EL (cell line): ENCODE measurements around the gene FSTL1.
"Not testable (repeated sequence)": the region's sequence is repeated elsewhere in the genome, so short reads cannot be mapped to it uniquely, and the experiment has no call there.

Experiments used
- DNase-seq: peaks from one replicate; pipeline ENCODE4 v3.0.0-alpha.2; 2016

Gene FSTL1

DNA sequence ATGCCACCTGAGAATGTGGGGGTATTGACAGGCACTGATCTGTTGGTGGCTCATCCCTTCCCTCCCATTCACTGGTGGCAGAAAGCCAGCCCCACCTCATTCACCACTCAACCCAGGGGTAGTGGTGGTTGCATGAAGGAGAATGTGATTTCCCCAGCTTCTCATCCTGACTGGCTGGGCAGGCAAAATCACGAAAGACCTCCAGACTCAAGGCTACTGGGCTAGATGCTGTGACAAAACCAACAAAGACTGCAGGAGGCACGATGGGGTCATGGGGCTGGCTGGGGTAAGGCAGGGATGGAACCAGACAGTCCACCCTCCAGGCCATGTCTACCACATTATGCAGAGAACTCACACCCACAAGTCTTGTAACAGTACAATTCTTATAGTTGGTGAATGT lies 33.9 kb downstream of the FSTL1 start:
- no peak for DNase-seq

DNA sequence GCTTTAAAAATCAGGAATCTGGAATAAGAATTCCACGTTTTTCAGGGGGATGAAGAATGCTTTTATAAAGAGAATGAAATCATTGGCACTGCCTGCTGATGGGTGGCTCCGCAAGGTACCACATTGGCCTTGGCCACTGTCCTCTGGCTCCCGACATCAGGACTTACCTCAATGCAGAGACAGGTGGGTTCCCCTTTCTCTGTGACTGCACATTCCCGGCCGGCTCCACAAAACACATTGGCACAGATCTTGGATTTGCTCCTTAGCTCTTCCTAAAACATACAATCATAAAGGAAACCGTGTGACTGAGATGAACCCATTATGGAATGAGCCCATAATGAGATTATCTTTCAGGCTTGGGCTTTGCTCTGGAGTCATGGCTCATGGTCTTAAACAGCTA lies 35.0 kb downstream of the FSTL1 start:
- no peak for DNase-seq

DNA sequence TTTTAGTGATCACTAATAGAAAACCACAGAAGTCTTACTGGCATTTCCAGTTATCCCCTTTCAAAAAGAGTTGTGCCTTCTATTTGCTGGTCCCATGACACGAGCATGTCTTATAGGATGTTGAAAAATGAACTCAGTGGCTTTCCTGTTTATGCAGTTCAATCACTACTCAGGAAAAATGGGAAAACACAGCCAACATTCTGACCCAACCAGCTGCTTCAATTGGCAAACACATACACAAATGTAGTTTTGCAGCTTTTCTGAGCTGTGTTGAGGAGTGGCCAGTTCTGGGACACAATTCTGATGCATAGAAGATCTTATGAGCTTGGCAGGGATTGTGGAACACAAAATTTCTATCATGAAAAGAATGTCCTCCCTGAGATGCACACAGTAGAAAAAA lies 40.3 kb downstream of the FSTL1 start:
- no peak for DNase-seq

DNA sequence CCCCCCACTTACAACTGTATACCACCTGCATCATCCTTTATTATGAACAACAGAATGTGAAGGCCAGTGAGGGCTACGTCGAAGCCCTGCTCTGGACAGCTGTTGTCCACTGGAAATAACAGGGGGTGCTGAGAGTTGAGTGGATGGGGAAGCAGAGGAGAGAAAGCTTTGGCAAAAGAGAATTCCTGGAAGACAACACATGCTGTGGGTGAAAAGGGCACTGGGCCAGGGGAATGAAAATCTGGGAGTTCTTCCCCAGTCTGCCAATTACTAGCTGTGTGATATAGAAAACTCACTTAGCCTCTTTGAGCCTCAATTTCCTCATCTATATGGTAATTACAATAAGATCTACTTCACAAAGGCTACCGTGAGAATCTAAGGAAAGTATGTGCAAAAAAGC lies 40.7 kb downstream of the FSTL1 start:
- DNase-seq: no peak

DNA sequence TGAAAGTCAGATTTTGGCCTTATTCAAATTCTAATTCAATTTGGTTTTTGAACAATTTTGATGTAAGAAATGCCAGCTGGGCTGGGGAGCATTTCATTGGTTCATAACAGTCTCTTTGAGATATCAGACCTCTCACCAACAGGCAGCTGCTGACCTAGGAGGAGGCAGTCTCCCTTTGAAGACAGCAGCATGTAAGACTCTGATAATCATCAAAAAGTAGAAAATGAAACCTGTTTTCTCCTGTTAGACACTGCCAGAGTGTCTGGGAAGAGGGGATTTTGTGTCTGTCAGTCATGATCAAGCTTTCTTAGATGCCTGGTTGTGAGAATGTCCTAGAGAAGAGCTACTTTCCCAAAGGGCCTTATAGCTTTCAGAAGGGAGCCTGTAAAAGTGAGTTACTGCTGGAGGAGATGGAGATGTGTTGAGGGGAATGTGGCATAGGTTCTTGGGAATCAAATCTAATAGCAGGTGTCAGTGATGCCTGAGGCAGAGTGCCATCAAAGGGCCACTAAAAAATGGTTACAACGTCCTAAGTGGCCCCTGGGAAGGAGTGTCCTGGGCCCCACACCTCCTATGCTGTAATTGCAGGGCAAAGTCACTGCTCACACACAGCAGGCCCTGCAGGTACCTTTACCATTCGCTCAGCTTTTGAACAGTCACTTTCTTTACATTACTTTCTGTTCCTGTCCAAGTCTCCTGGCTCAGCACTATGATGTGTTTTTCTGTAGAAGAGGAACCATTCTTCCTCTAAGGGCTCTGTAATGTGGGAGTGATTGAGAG lies 43.1 kb downstream of the FSTL1 start:
- no peak for DNase-seq

DNA sequence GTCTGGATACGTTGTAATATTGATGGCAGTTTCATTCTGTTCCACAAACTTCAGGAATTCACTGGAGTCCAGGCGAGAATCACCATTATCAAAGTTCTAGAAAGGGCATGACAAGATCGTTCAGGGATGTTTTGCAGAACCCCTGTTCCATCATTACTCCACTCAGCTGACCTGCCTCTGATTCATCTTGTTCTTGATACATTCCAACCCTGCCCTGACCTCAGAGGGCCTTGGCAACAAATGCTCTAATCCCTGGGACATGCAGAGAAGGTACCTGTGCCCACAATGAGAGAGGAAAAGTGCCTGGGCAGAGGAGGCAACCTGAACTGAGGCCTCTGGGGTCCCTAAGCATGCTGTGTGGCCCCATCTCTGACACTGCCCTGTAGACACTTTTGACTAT lies 45.9 kb downstream of the FSTL1 start:
- peak; percentile 38 for DNase-seq

DNA sequence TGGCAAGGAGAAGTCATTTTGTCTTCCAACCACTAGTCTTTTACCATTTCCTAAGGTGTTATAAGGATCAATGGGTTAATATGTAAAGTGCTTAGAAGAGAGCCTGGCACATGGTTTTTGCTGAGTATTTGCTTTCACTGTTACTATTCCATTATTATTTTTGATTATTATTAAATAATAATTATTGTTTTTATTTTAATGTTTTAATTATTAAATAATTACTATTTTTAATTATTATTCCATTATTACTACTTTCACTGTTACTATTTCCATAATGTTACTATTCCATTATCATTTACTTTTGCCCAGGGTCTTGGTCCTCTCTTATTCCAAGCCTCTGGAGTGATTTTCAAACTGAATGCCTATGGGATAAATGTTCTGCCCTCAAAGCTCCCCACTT lies 48.5 kb downstream of the FSTL1 start:
- DNase-seq: no peak

DNA sequence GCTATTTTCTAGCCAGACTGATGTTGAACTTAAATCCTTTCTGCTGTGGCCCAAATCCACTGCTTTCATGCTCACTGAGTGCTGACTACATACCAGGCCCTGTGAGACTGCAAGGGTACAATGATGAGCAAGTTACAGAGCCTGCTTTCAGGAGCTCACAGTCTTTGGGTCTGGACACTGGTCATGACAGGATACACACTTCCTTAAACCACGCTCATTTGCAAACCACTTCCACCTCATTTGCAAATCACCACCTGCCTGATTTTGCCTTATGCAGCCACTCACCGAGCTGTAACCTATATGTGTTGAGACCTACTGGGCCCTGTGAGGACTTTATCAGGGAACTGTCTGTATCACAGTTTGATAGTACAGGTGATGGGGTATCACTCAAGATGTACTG lies 51.4 kb downstream of the FSTL1 start:
- no peak for DNase-seq

DNA sequence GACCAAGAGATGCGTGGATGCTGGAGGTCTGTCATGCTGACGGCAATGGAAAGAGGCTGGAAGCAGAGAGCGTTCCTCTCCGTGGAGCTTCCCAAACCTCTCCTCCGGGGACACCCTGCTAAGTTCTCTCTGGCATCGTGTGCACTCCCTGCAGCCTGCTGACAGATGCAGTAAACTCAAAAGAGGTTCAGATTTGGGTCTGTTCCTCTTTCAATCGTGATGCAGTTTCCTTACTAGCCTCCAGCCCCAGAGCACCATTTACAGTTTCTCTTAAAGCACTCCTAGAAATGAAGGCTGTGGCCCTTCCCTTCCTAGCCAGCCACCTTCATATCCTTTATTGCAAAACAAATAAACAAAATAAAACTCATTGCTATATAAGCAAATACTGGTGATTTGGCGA lies 54.3 kb downstream of the FSTL1 start:
- DNase-seq: no peak

DNA sequence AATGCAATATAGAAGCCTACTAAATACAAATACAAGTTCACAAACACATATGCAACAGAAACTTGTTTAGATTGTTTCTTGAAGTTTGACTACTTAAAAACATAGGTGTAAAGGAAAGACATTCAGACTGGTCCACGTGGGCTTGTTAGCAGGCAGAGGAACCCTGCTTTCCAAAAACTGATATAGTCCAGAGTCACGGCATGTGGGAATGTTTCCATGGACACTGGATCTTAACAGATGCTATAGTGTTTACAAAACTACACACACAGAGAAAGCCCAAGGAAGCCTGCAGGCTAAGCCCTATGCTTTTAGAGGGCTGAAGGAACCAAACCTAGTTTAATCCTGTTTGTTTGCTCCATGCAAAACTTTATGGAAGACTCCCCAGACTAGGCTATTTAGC lies 56.4 kb downstream of the FSTL1 start:
- DNase-seq: no peak

DNA sequence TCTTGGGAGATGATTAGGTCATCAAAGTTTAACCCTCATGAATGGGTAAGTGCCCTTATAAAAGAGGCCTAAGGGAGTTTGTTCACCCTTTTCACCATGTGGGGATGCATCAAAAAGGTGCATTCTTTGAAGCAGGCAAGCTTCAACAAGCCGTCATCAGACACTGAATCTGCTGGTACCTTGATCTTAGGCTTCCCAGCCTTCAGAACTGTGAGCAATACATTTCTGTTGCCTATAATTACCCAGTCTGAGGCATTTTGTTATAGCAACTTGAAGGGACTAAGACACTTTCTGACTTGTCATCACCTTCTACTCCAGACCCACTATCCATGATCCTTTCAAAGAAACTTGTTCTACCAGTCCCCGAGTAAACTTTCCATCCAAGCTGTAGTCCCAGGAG lies 57.0 kb downstream of the FSTL1 start:
- DNase-seq: no peak

DNA sequence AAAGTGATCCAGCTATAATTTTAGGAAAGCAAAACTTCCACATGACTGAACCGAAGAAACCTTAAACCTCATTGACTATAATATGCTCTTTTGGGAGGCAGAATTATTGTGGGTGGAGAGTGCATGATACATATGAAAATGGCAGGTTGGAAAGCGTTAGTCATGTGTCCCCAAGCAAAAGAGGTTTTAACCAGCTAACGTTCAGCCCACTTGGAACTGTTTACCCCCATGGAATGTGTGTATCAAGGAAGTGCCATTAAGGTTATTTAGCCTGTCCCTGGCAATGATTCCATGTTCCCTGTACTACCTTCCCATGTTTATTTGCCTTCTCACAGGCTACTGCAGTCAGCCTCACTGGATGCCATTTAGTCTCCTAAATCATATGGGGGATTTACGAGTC lies 57.5 kb downstream of the FSTL1 start:
- DNase-seq: peak; percentile 42

DNA sequence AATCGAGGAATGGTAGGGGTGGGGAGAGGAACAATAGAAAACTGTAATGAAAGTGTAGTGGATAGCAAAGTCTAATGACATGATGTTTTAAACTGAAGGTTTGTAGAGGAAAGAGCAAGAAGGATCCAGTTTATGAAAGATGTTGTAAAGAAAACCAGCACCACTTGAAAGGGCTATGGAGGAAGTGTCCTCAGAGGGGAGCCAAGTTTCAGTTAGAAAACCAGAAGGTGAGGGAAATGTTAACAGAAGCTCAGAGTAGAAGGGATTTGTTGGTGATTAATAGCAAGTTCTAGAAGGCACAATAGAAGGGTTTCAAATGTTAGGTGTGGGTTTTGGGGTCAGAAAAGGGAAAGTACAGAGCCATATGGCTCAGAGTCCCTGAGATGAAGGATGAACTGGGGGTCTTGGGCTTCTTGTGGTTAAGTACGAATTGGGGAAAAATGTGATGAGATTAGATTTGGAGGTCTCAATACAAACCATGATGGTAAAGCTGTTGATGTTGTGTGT lies 67.8 kb downstream of the FSTL1 start:
- DNase-seq: no peak

DNA sequence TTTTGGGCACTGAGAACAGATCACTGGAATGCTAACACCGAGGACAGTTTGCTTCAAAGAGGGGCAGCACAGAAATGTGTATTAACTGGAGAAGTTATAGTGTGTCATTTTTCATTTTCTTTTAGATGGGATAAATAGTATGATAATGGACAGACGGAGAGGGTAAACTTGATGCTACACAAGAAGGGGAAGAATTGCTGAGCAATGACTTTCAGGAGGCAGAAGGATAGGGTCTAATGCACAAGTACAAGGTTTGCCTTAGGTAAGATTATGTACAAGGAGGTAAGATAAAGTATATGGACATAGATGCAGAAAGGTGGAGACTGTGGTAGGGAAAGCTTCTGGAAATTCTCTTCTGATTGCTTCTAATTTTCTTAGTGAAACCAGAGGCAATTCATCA lies 69.3 kb downstream of the FSTL1 start:
- DNase-seq: no peak

DNA sequence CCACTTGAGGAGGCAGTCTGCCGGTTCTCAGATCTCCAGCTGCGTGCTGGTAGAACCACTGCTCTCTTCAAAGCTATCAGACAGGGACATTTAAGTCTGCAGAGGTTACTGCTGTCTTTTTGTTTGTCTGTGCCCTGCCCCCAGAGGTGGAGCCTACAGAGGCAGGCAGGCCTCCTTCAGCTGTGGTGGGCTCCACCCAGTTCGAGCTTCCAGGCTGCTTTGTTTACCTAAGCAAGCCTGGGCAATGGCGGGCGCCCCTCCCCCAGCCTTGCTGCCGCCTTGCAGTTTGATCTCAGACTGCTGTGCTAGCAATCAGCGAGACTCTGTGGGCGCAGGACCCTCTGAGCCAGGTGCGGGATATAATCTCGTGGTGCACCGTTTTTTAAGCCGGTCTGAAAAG lies 72.8 kb downstream of the FSTL1 start:
- DNase-seq: not testable (repeated sequence)

DNA sequence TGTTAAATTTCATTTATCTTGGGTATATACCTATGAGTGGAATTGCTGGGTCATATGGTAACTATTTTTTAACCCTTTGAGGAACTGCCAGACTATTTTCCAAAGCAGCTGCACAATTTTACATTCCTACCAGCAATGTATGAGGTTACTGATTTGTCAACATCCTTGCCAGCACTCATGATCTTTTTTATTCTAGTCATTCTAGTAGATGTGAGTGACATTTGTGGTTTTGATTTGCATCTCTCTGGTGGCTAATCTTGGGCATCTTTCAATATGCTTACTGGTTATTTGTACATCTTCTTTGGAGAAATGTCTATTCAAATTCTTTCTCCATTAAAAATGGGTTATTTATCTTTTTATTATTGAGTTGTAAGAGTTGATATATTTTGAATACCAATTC lies 80.3 kb downstream of the FSTL1 start:
- DNase-seq: no peak

DNA sequence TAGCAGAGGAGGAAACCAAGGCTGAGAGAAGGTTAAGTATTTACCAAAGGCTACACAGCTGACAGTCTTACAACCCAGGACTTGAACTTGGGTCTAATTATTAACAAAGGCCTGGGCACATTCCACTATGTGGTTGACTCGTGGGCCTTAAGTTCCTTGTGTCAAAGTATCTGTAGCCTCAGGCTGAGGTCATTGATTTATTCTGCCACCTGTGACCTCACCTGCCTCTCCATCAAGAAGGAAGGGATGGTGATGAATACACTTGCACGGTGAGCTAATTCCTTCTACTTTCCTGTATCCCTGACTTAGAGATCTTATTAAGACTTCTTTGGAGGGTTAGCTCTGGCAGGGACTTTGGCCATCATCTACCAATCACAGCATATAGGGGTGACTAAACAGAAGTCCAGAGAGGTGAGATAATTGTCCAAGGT lies 81.7 kb downstream of the FSTL1 start:
- DNase-seq: no peak

DNA sequence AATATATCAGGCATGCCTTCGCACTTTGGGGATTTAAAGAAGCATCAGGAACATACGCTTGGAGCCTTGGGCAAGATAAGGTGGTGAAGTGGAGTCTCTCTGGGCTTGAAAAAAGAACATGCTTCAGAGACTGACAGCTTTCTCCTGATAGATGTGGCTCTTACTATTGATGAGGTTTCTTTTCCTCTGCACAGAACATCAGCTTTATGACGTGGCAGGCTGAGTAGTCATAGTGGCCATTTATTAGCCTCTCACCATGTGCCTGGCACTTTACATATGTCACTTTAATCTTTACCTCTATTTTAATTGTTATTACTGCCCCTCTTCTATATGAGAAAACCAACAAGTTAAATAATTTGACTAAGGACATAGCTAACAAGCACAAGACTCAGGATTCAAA lies 82.6 kb downstream of the FSTL1 start:
- DNase-seq: no peak

DNA sequence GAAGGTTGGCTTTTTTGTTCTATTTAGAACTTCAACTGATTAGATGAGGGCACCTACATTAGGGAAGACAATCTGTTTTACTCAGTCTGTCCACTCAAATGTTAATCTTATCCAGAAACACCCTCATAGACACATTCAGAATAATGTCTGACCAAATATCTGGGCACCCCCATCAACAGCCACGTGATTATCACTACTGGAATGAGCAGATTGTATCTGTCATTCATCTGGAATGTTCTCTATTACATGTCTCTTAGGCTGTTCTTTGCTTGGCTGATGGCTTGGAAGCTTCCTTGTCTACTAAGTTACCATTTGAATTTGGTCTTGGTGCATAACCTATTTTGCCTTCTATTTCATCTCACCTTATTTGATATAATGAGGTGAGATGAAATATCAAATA lies 86.0 kb downstream of the FSTL1 start:
- DNase-seq: peak; percentile 56

DNA sequence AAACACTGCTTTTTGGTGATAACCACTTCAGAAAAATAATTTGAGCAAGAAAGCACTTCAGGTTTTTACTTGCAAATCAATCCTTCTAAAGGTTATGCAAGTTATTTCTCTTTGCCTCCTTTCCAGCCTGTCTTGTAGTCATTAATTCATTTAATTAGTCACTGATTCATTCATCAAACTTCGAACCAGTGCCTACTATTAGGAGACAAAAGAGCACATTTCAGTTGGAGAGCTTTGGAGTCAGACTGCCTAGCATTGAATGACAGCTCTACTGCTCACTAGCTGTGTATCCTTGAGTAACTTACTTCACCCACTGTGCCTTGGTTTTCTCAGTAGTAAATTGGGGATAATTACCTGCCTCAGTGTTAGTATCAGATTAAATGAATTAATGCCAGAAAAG lies 86.7 kb downstream of the FSTL1 start:
- no peak for DNase-seq

DNA sequence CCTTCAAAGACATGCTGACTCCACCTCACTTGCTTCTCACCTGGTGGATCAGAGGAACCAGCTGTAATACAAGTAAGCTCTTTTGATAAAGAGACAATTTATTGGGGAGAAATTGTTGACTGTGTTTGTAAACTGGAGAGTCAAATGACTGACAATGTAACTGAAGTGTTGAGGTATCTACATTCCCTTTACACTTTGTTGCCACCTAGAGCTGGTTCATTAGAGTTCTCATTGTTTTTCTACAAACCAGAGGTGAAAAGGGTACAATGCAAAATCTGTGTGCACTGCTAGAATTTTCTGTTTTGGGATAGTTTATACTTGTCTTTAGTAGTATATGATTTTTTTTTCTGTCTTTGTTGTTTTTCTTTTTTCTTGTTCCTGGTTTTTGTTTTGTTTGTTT lies 93.0 kb downstream of the FSTL1 start:
- no peak for DNase-seq

DNA sequence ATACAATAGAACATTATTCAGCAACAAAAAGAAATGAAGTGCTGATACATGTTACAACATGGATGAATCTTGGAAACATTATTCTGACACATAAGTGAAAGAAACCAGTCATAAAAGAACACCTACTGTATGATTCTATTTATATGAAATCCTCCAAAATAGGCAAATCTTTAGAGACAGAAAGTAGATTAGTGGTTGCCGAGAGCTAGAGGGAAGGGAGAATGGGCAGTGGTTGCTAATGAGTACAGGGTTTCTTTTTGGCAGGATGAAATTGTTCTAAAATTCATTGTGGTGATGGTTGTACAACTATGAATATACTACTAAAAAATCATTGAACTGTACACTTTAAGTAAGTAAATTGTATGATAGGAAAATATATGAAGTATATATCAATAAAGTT lies 95.3 kb downstream of the FSTL1 start:
- no peak for DNase-seq

DNA sequence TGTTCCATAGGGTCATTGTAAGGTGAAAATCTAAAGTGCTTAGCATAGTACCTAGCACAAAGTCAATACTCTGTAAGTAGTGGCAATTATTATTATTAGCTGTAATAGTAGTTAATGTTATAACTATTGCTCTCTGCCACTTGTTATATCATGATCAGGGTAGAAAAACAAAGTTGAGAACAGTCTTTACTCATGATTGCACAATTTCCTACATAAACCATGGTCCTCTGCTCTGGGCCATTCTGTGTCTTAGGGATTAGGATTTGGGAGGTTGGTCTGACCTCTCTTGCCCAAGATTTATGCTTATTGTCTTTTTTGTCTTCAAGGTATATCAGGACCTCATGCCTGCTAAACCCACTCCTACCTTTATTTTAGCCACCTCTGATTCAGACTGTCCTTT lies 97.3 kb downstream of the FSTL1 start:
- DNase-seq: no peak

DNA sequence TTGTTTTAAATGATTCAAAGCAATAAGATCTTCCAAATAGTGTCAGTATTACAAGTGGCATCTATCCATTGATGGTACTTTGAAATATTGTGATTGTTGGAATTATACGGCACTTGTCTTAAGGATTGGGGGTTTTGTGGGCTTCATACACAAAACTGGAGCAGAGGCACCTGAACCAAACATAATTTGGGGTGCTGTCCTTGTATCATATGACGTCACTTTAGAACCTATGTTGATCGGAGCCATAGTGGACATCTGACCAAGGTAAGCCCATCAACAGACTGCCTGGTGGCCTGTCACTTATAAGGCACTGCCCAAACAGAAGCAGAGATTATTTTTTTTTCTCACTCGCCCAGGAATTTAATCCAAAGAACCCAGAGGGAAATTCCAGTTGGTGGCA lies 98.8 kb downstream of the FSTL1 start:
- no peak for DNase-seq

DNA sequence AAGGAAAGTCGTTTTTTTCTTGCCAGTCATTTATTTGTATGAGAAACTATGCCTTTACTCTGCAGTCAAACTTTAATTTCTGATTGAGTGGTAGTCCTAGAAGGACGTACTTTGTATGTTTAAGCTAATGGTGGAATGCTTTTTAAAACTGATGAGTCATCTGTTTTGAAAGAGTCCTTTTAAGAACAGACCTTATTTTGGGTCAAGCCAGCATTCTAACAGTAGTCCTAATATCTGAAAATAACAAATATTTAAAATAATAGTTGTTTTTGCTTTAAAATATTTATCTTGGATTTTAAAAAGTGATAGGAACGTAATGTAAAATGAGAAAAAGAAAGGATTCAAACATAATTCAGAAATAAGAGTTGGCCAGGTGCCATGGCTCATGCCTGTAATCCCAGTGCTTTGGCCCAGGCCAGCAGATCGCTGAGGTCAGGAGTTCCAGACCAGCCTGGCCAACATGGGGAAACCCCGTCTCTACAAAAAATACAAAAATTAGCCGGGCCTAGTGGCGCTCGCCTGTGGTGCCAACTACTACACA lies 100.3 kb downstream of the FSTL1 start:
- peak; percentile 59 for DNase-seq
